BJ (cell line): ENCODE results near the gene CTSZ. TPM values are rescaled to one million over a fixed set of nuclear protein-coding genes. Genes with fewer than 3 reads are reported as not detected.

Experiments used
- CTCF ChIA-PET: fragments of 350-600 bp; formaldehyde crosslinking; extraction: SDS; loops from one replicate; lab custom pipeline; 2021; ENCODE audit warnings: antibody characterized with exemption, inconsistent platforms; lab: Yijun Ruan, JAX
- POLR2A ChIA-PET: fragments of 300-600 bp; sonication (Branson Sonifier 250); formaldehyde crosslinking; extraction: SDS; loops from one replicate; lab custom pipeline; 2021; ENCODE audit warnings: antibody characterized with exemption; lab: Charles Lee
- DNase-seq: peaks from one replicate; pipeline ENCODE4 v3.0.0-alpha.2; 2011; ENCODE audit warnings: low read depth
- H3K27me3 ChIP-seq: 2 replicates; pipeline ENCODE4 v1.6.0; 2011; ENCODE audit warnings: low read length; ENCODE audit not compliant: control insufficient read depth, insufficient read depth
- H3K36me3 ChIP-seq: 2 replicates; pipeline ENCODE4 v1.5.1; 2011; ENCODE audit warnings: low read length; ENCODE audit not compliant: control insufficient read depth, insufficient read depth
- H3K4me3 ChIP-seq: 2 replicates; pipeline ENCODE4 v1.5.1; 2011; ENCODE audit warnings: low read depth, mild to moderate bottlenecking, control low read depth, low read length
- polyA plus RNA-seq: library from polyadenylated mRNA; depleted of rRNA; stranded (reverse); fragments of >200 nt; gene quantifications from 2 replicates; pipeline ENCODE4 v1.2.3, GENCODE V29; 2011
- TF ChIP-seq, protein P1 (sequence below): IDR thresholded peaks from 2 replicates; pipeline ENCODE4 v1.5.1; 2011; ENCODE audit warnings: low read depth, mild to moderate bottlenecking, control low read depth, inconsistent platforms, low read length, moderate library complexity; ENCODE audit not compliant: insufficient read depth

Gene CTSZ
- polyA plus RNA-seq, 1 experiment, result 288 TPM

DNA sequence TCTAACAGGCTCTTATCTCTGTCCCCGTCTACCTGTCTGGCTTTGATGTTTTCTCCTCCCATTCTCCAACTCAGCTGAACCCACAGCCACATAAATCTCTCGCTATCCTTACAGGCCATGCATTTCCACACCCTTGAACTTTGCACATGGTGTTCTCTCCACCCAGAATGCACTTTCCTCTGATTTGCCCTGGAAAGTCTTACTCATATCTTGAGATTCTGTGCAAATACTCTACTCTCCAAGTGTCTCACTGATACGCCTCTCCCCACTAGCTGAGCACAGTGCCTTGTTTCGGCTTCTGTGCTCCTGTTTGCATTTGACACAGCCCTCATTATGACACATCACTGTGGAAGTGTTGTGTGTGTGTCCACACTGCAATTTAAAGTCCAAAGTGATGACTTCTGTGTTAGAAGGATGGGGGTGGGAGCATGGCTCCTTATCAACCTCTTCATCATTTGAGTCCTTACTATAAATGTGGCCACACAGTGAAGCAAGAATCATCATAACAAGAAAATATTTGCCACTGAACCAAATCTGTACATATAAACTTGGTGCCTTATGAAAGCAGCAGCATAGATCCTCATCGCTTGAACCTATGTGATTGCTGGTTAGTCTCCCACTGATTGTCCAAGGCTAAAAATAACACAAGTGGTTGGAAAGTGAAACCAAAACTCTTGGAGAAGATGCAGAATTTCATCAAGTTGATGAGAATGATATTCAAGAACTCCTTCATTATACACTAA, 41.1 kb upstream of the CTSZ start:
- POLR2A ChIA-PET, result no interaction called here
- H3K4me3 ChIP-seq, result no peak overlapping the region
- TF ChIP-seq, protein P1, sequence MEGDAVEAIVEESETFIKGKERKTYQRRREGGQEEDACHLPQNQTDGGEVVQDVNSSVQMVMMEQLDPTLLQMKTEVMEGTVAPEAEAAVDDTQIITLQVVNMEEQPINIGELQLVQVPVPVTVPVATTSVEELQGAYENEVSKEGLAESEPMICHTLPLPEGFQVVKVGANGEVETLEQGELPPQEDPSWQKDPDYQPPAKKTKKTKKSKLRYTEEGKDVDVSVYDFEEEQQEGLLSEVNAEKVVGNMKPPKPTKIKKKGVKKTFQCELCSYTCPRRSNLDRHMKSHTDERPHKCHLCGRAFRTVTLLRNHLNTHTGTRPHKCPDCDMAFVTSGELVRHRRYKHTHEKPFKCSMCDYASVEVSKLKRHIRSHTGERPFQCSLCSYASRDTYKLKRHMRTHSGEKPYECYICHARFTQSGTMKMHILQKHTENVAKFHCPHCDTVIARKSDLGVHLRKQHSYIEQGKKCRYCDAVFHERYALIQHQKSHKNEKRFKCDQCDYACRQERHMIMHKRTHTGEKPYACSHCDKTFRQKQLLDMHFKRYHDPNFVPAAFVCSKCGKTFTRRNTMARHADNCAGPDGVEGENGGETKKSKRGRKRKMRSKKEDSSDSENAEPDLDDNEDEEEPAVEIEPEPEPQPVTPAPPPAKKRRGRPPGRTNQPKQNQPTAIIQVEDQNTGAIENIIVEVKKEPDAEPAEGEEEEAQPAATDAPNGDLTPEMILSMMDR, result no peak
- H3K36me3 ChIP-seq, result no peaks in the 10 kb centered on the region
- CTCF ChIA-PET, result no interaction called here
- peaks cover 13% of the 10 kb centered on the region for H3K27me3 ChIP-seq
- DNase-seq, result no peak

DNA sequence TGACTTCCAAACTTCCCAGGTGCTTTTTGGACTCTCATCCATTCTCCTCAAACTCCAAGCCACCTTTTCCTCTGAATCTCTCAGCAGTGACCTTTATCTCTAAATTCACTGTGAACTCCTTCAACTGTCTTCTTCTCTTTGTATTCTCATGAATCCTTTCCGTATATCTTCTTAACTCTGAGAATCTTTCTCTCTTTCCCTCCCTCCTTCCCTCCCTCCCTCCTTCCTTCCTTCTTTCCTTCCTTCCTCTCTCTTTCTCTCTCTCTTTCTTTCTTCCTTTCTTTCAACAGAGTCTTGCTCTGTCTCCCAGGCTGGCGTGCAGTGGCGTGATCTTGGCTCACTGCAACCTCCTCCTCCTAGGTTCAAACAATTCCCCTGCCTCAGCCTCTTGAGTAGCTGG, 39.8 kb upstream of the CTSZ start:
- POLR2A ChIA-PET, result no interaction called here
- Histone ChIP-seq H3K27me3 (peaks cover 13% of the 10 kb centered on the region), H3K4me3 (no peak overlapping the region), H3K36me3 (no peaks in the 10 kb centered on the region)
- CTCF ChIA-PET, result no interaction called here
- DNase-seq, result no peak
- TF ChIP-seq, protein P1, result no peak

GRCh38 chr20:59044796-59045195, 37.7 kb upstream of the CTSZ start:
- Histone ChIP-seq H3K4me3 (no peak overlapping the region), H3K36me3 (no peaks in the 10 kb centered on the region), H3K27me3 (peaks cover 4% of the 10 kb centered on the region; the same call in 1 of the 2 replicates)
- TF ChIP-seq, protein P1, result no peak
- no peak for DNase-seq
- ChIA-PET POLR2A (no interaction called here), CTCF (no interaction called here)

DNA sequence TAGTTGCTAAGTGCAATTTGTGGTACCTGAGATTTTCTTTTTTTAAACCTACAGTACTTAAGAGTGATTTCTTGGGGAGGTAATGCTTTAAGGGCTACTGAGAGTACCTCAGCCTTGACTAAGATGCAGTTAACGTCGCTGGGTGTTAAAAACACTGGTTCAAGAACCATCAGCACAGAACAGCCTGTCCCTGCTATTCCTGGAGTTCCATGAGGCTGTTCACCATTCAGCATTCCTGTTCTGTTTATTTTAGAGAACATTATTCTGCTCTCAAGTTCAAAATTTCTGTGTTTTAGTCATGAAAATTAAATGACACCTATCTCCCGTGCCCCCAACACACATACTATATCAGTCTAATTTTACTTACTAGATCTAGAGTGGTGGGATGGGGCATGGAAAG, 37.2 kb upstream of the CTSZ start:
- CTCF ChIA-PET, result interaction anchor here (1.0 kb wide), 1 partner anchor 12 kb away, joined by 3 read pairs; the partner anchor contains the start of gene ATP5F1E
- Histone ChIP-seq H3K27me3 (no peaks in the 10 kb centered on the region), H3K36me3 (no peaks in the 10 kb centered on the region), H3K4me3 (no peak overlapping the region)
- no peak for DNase-seq
- TF ChIP-seq, protein P1, result no peak
- POLR2A ChIA-PET, result no interaction called here

- ChIA-PET POLR2A (no interaction called here), CTCF (interaction anchor here (0.6 to 1.0 kb wide), 2 partner anchors 11 to 14 kb away, joined by 3 read pairs; partner anchors contain the start of gene ATP5F1E)
- H3K27me3 ChIP-seq, result no peaks in the 10 kb centered on the region
- no peaks in the 10 kb centered on the region for H3K36me3 ChIP-seq
- TF ChIP-seq, protein P1, result no peak
- no peak for DNase-seq
- H3K4me3 ChIP-seq, result no peak overlapping the region
Observed at GRCh38 chr20:59043698-59044097, 36.6 kb upstream of the CTSZ start.
